ENCODE measurements around the gene DMBT1. TPM values are rescaled to one million over a fixed set of nuclear protein-coding genes. Genes with fewer than 3 reads are reported as not detected.

DMBT1 gene
- total and polyA plus RNA-seq, 10 of the 15 experiments (the other 5 are each of a cell fraction or from before 2014, with no cell fraction given), result under 0.01 to 0.13 (median 0.03) TPM; not detected in 5

- ATAC-seq, result no peak
- H3K4me1 ChIP-seq (ENCODE audit: control insufficient read depth, insufficient read depth, low read length), result no peaks in the 10 kb centered on the region
- in situ Hi-C loops (cut with MboI), result no loop called here
- H3K27me3 ChIP-seq (replicated peaks in 1 of 2; ENCODE audit: control insufficient read depth in 2 of 2, insufficient read depth in 2 of 2, low read length in 1 of 2), result peaks cover 4 to 7% of the 10 kb centered on the region in 2 experiments
- SMC1A ChIA-PET (ENCODE audit: uncharacterized antibody, unreplicated experiment), result no interaction called here
- no peaks in the 10 kb centered on the region for H3K36me3 ChIP-seq (ENCODE audit: control insufficient read depth in 2 of 2, insufficient read depth in 2 of 2, low read length in 1 of 2)
- RAD21 ChIA-PET (ENCODE audit: unreplicated experiment), result no interaction called here
- no peak overlapping the region for H3K27ac ChIP-seq (ENCODE audit: control insufficient read depth, insufficient read depth)
- no peaks in the 10 kb centered on the region for H4K20me1 ChIP-seq (ENCODE audit: control insufficient read depth, insufficient read depth)
- FAIRE-seq, result no peak
- TF ChIP-seq PBX3 (IDR thresholded peaks at IDR 0.05; ENCODE audit: insufficient replicate concordance, low read depth, low read length) (no peak), ESRRA (IDR thresholded peaks at IDR 0.05; ENCODE audit: low read length) (no peak), CEBPB (IDR thresholded peaks at IDR 0.05; ENCODE audit: borderline replicate concordance in 1 of 2, low read depth in 2 of 2, low read length in 2 of 2) (no peak), POLR2A (IDR thresholded peaks at IDR 0.05; ENCODE audit: low read depth, low read length) (no peak), CBX5 (IDR thresholded peaks at IDR 0.05; ENCODE audit: low read depth) (no peak), CBX3 (IDR thresholded peaks at IDR 0.05; ENCODE audit: borderline replicate concordance, low read depth) (no peak), MYB (IDR thresholded peaks at IDR 0.05; ENCODE audit: borderline replicate concordance, low read depth, low read length) (no peak), SREBF2 (IDR thresholded peaks at IDR 0.05; ENCODE audit: low read length) (no peak), POLR2AphosphoS2 (IDR thresholded peaks at IDR 0.05; ENCODE audit: low read depth, low read length) (no peak), SMAD1 (IDR thresholded peaks at IDR 0.05; ENCODE audit: low read depth, partially characterized antibody) (no peak), ZNF217 (IDR thresholded peaks at IDR 0.05) (no peak), ASH2L (IDR thresholded peaks at IDR 0.05; ENCODE audit: borderline replicate concordance, low read depth) (no peak), ZNF24 (IDR thresholded peaks at IDR 0.05) (no peak)
- TF ChIP-seq, protein P1, sequence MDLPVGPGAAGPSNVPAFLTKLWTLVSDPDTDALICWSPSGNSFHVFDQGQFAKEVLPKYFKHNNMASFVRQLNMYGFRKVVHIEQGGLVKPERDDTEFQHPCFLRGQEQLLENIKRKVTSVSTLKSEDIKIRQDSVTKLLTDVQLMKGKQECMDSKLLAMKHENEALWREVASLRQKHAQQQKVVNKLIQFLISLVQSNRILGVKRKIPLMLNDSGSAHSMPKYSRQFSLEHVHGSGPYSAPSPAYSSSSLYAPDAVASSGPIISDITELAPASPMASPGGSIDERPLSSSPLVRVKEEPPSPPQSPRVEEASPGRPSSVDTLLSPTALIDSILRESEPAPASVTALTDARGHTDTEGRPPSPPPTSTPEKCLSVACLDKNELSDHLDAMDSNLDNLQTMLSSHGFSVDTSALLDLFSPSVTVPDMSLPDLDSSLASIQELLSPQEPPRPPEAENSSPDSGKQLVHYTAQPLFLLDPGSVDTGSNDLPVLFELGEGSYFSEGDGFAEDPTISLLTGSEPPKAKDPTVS (IDR thresholded peaks at IDR 0.05; ENCODE audit: low read depth, low read length), result no peak
- no peak overlapping the region for H2AFZ ChIP-seq (ENCODE audit: control insufficient read depth, low read depth, low read length)
- no peak for DNase-seq (ENCODE audit: low read depth, low spot score)
- POLR2A ChIA-PET, result no interaction called here
- WGBS (ENCODE audit: insufficient coverage, insufficient replicate concordance, low lambda C conversion rate, missing lambda C conversion rate), result 7% methylated on average over 7 of the region's 7 CpGs
- no TSS peak for BruUV-seq (replicated peaks)
- intact Hi-C loops (cut with micrococcal nuclease; ENCODE audit: unreplicated experiment), result no loop called here
- H3K4me2 ChIP-seq (ENCODE audit: control insufficient read depth, insufficient read depth), result no peak overlapping the region
- CTCF ChIA-PET, result no interaction called here
- H3K79me2 ChIP-seq (ENCODE audit: control insufficient read depth, insufficient read depth, low read length), result no peaks in the 10 kb centered on the region
- no peak overlapping the region for H3K4me3 ChIP-seq
- no peaks in the 10 kb centered on the region for H3K9me3 ChIP-seq (replicated peaks; ENCODE audit: control insufficient read depth, insufficient read depth, low read length)
- H3K9ac ChIP-seq (ENCODE audit: control insufficient read depth, insufficient read depth, low read length), result no peak overlapping the region
These were observed 104.8 kb downstream of the DMBT1 start for GRCh38 chr10:122665329-122665860.

Data from GM12878 (cell line).